K562 (cell line): Measurements from ENCODE around the gene PUS3. TPM values are rescaled to one million over a fixed set of nuclear protein-coding genes. Genes with fewer than 3 reads are reported as not detected.

Experiments used
- CBFB ChIP-seq: sonication (generic); formaldehyde crosslinking; IDR thresholded peaks from 2 replicates; pipeline ENCODE4 v1.4.0; 2020; ENCODE audit warnings: mild to moderate bottlenecking, missing genetic modification reagents
- CCNT2 ChIP-seq: IDR thresholded peaks from 2 replicates; pipeline ENCODE4 v1.6.1; 2011; ENCODE audit warnings: borderline replicate concordance, low read depth, mild to moderate bottlenecking, moderate library complexity, mixed read lengths, low read length; ENCODE audit not compliant: insufficient read length; ENCODE audit errors: extremely low read depth
- EGR1 ChIP-seq: fragments of 450-650 bp; conservative IDR thresholded peaks from 2 replicates; pipeline ENCODE4 v1.6.1; 2017; ENCODE audit warnings: mild to moderate bottlenecking
- GABPB1 ChIP-seq: sonication (generic); formaldehyde crosslinking; IDR thresholded peaks from 2 replicates; pipeline ENCODE4 v1.8.0; 2022; ENCODE audit warnings: mild to moderate bottlenecking, missing genetic modification reagents
- GATAD2A ChIP-seq: fragments of 450-650 bp; IDR thresholded peaks from 2 replicates; pipeline ENCODE4 v1.6.1; 2017
- HDGF ChIP-seq: fragments of 450-650 bp; IDR thresholded peaks from 2 replicates; pipeline ENCODE4 v1.6.1; 2016
- HMG20A ChIP-seq: fragments of 450-650 bp; formaldehyde crosslinking; conservative IDR thresholded peaks from 2 replicates; pipeline ENCODE4 v1.4.0; 2020; ENCODE audit warnings: mild to moderate bottlenecking, mixed read lengths
- LEF1 ChIP-seq: fragments of 450-650 bp; IDR thresholded peaks from 2 replicates; pipeline ENCODE4 v1.6.1; 2016; ENCODE audit warnings: mild to moderate bottlenecking
- MAFK ChIP-seq: IDR thresholded peaks from 2 replicates; pipeline ENCODE4 v1.6.1; 2011; ENCODE audit warnings: low read length, improper control_type of control experiment
- MLLT1 ChIP-seq, 2 experiments: fragments of 450-650 bp; IDR thresholded peaks; 2 replicates each; pipeline ENCODE4 v1.6.1; 2016
- NFIC ChIP-seq: fragments of 450-650 bp; IDR thresholded peaks from 2 replicates; pipeline ENCODE4 v1.6.1; 2017; ENCODE audit warnings: mild to moderate bottlenecking, inconsistent platforms
- PHB ChIP-seq: fragments of 250-450 bp; sonication (Bioruptor Pico); IDR thresholded peaks from 2 replicates; pipeline ENCODE4 v1.5.0; 2021
- SIRT6 ChIP-seq: IDR thresholded peaks from one replicate; pipeline ENCODE4 v1.6.1; 2012; ENCODE audit warnings: low read depth, mild to moderate bottlenecking, control low read depth, inconsistent platforms, low read length, moderate library complexity
- SUPT5H ChIP-seq: fragments of 450-650 bp; IDR thresholded peaks from 2 replicates; pipeline ENCODE4 v1.6.1; 2016
- U2AF1 ChIP-seq: fragments of 200-400 bp; formaldehyde crosslinking; optimal IDR thresholded peaks from 2 replicates; pipeline ENCODE3; 2017; ENCODE audit warnings: mild to moderate bottlenecking, low read depth, low read length, moderate library complexity
- ZC3H8 ChIP-seq: fragments of 450-650 bp; IDR thresholded peaks from 2 replicates; pipeline ENCODE4 v1.6.1; 2017
- ZNF140 ChIP-seq: fragments of 250-450 bp; sonication (Bioruptor Pico); IDR thresholded peaks from 2 replicates; pipeline ENCODE4 v1.8.0; 2021; ENCODE audit warnings: moderate library complexity, mild to moderate bottlenecking, inconsistent platforms
- ZNF232 ChIP-seq: sonication (generic); formaldehyde crosslinking; IDR thresholded peaks from 2 replicates; pipeline ENCODE4 v1.8.0; 2022; ENCODE audit warnings: mild to moderate bottlenecking, missing genetic modification reagents
- polyA plus RNA-seq, 8 experiments: library from polyadenylated mRNA; depleted of rRNA in 4 of 8; stranded (reverse) in 5 of 8; unstranded in 3 of 8; fragments of >200 nt; fragmentation: Nextera tagmentation in 2 of 8; fragmentation: Illumina TruSeq in 1 of 8; extraction: Ambion mirVana in 2 of 8; extraction: Trizol in 1 of 8; gene quantifications; 2 replicates each; pipeline versions ENCODE4 v1.2.1 to v1.2.3, GENCODE V29; 2011 to 2014; ENCODE audit warnings: inconsistent platforms in 1 of 8, missing spikeins in 1 of 8
- total RNA-seq, 7 experiments: library from RNA; depleted of rRNA in 6 of 7; stranded (reverse); fragments of >200 nt in 6 of 7; fragmentation: Illumina TruSeq in 2 of 7; extraction: Trizol in 2 of 7; gene quantifications; 2 replicates each; pipeline versions ENCODE4 v1.2.1 to v1.2.3, GENCODE V29; 2011 to 2021; ENCODE audit warnings: low replicate concordance in 1 of 7
- TF ChIP-seq, protein P1 (sequence below), 2 experiments: IDR thresholded peaks; 2 replicates each; pipeline ENCODE4 v1.6.1; 2012; ENCODE audit warnings: improper control_type of control experiment in 2 of 2, low read depth in 2 of 2, low read length in 2 of 2, borderline replicate concordance in 1 of 2
- TF ChIP-seq, protein P2 (sequence below): fragments of 450-650 bp; IDR thresholded peaks from 2 replicates; pipeline ENCODE4 v1.6.1; 2018; ENCODE audit not compliant: partially characterized antibody
- TF ChIP-seq, protein P3 (sequence below): fragments of 450-650 bp; formaldehyde crosslinking; IDR thresholded peaks from 2 replicates; pipeline ENCODE4 v1.4.0; 2020; ENCODE audit warnings: mild to moderate bottlenecking

PUS3 gene
- total and polyA plus RNA-seq, 9 of the 15 experiments (the other 6 are each of a cell fraction or from before 2014, with no cell fraction given): 16.5 to 49.2 (median 35.9) TPM

DNA sequence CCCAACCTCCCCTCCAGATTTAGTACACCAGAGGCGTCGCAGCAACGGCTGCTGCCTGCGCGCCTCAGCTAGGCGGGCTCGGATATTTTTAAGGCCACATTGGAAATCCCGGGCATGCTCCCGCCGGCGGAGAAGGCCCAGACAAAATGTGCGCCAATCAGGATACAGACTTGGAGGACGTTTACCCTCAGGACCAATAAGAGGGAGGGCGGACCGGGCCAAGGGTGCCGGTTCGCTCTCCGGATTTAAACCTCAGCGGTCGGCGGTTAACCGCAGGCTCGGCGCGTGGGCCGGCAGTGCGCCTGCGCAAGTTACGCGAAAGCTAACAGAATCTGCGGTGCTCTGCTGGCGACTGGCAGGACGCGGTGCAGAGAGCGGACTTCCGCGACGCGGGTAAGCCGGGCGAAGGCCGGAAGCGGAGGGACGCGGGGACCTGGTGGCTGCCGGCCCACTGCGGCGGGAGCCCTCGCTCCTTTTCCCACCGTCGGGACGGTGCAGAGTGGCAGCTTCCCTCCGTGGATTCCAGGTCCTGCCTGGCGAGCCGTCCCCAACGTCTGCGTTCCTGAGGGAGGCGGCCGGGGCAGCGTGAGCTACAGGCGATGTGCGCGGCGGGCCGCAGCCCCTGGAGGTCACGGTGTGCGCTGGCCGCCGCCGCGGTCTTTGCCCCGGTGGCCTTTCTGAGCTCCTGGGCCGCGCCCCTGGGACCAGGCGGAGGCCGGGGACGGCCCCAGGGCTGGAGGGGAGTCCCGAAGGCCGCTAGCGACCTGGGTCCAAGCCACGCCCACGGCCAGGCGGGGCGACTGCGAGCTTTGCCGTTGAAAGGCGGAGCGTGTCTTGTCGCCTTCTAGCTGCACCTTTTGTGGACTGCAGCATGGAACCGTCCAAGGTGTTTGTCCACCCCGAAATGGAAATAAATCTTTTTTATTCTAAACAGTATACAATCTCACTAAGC is 15.4 kb downstream of the PUS3 start, which contains the start of gene HYLS1 (continued):
- TF ChIP-seq, protein P1, sequence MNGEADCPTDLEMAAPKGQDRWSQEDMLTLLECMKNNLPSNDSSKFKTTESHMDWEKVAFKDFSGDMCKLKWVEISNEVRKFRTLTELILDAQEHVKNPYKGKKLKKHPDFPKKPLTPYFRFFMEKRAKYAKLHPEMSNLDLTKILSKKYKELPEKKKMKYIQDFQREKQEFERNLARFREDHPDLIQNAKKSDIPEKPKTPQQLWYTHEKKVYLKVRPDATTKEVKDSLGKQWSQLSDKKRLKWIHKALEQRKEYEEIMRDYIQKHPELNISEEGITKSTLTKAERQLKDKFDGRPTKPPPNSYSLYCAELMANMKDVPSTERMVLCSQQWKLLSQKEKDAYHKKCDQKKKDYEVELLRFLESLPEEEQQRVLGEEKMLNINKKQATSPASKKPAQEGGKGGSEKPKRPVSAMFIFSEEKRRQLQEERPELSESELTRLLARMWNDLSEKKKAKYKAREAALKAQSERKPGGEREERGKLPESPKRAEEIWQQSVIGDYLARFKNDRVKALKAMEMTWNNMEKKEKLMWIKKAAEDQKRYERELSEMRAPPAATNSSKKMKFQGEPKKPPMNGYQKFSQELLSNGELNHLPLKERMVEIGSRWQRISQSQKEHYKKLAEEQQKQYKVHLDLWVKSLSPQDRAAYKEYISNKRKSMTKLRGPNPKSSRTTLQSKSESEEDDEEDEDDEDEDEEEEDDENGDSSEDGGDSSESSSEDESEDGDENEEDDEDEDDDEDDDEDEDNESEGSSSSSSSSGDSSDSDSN (IDR thresholded peaks at IDR 0.05; ENCODE audit: borderline replicate concordance in 1 of 2, low read depth in 2 of 2, low read length in 2 of 2): peak in 1 of 2 experiments; percentile 73; a peak in 1 of 4 replicates
- TF ChIP-seq GATAD2A (no peak), HMG20A (CRISPR knock-in tag) (no peak), EGR1 (peak; percentile 58; the same call in 1 of the 2 replicates), PHB (CRISPR knock-in tag) (no peak), ZNF140 (CRISPR knock-in tag) (no peak), LEF1 (no peak), U2AF1 (peak; percentile 69), CBFB (CRISPR knock-in tag) (peak; percentile 97), ZC3H8 (no peak), CCNT2 (peak; percentile 50), SUPT5H (peak; percentile 83), MLLT1 (IDR thresholded peaks at IDR 0.05) (peak in 1 of 2 experiments; percentile 95; a peak in 2 of 4 replicates), MAFK (no peak), HDGF (no peak), NFIC (peak; percentile 68), SIRT6 (no peak), ZNF232 (CRISPR knock-in tag) (no peak), GABPB1 (CRISPR knock-in tag) (peak; percentile 38; the same call in 1 of the 2 replicates)
- TF ChIP-seq, protein P2, sequence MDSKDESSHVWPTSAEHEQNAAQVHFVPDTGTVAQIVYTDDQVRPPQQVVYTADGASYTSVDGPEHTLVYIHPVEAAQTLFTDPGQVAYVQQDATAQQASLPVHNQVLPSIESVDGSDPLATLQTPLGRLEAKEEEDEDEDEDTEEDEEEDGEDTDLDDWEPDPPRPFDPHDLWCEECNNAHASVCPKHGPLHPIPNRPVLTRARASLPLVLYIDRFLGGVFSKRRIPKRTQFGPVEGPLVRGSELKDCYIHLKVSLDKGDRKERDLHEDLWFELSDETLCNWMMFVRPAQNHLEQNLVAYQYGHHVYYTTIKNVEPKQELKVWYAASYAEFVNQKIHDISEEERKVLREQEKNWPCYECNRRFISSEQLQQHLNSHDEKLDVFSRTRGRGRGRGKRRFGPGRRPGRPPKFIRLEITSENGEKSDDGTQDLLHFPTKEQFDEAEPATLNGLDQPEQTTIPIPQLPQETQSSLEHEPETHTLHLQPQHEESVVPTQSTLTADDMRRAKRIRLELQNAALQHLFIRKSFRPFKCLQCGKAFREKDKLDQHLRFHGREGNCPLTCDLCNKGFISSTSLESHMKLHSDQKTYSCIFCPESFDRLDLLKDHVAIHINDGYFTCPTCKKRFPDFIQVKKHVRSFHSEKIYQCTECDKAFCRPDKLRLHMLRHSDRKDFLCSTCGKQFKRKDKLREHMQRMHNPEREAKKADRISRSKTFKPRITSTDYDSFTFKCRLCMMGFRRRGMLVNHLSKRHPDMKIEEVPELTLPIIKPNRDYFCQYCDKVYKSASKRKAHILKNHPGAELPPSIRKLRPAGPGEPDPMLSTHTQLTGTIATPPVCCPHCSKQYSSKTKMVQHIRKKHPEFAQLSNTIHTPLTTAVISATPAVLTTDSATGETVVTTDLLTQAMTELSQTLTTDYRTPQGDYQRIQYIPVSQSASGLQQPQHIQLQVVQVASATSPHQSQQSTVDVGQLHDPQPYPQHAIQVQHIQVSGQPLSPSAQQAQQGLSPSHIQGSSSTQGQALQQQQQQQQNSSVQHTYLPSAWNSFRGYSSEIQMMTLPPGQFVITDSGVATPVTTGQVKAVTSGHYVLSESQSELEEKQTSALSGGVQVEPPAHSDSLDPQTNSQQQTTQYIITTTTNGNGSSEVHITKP: peak; percentile 91
- TF ChIP-seq, protein P3, sequence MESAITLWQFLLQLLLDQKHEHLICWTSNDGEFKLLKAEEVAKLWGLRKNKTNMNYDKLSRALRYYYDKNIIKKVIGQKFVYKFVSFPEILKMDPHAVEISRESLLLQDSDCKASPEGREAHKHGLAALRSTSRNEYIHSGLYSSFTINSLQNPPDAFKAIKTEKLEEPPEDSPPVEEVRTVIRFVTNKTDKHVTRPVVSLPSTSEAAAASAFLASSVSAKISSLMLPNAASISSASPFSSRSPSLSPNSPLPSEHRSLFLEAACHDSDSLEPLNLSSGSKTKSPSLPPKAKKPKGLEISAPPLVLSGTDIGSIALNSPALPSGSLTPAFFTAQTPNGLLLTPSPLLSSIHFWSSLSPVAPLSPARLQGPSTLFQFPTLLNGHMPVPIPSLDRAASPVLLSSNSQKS: no peak
